Stimulated activated memory B cell treated with anti-CD40 and anti-IgM and Interleukin-4, amounts not matched to agents 10 μg/mL and 1 μg/mL and 100 μg/mL, for 72 hours (primary cell): ENCODE measurements around the gene IRF2.

ENCODE experiments used
- ATAC-seq: fragments of 150-1000 bp; cut with Tn5 transposase; 2 replicates; pipeline ENCODE4 v1.10.0; 2021
- H3K27ac Mint-ChIP-seq: one replicate; pipeline ENCODE4 v1.8.0; 2022; ENCODE audit warnings: mild to moderate bottlenecking, mixed read lengths
- H3K27me3 Mint-ChIP-seq: one replicate; pipeline ENCODE4 v1.8.0; 2022; ENCODE audit warnings: mixed read lengths
- H3K36me3 Mint-ChIP-seq: one replicate; pipeline ENCODE4 v1.8.0; 2022; ENCODE audit warnings: mixed read lengths
- H3K4me1 Mint-ChIP-seq: one replicate; pipeline ENCODE4 v1.8.0; 2022; ENCODE audit warnings: mixed read lengths
- H3K4me3 Mint-ChIP-seq: one replicate; pipeline ENCODE4 v1.8.0; 2022; ENCODE audit warnings: mild to moderate bottlenecking, moderate library complexity, mixed read lengths
- H3K9me3 Mint-ChIP-seq: one replicate; pipeline ENCODE4 v1.8.0; 2022; ENCODE audit warnings: mixed read lengths

IRF2 gene

GRCh38 chr4:184448141-184448540 lies 26.2 kb downstream of the IRF2 start:
- H3K4me3 Mint-ChIP-seq, result peak overlapping the region; percentile 21
- H3K27me3 Mint-ChIP-seq, result no peaks in the 10 kb centered on the region
- H3K27ac Mint-ChIP-seq, result peak overlapping the region; percentile 92
- H3K9me3 Mint-ChIP-seq, result no peaks in the 10 kb centered on the region
- no peak for ATAC-seq
- H3K4me1 Mint-ChIP-seq, result peaks cover 91% of the 10 kb centered on the region
- peaks cover 37% of the 10 kb centered on the region for H3K36me3 Mint-ChIP-seq

GRCh38 chr4:184447664-184448063 lies 26.7 kb downstream of the IRF2 start:
- H3K4me1 Mint-ChIP-seq, result peaks cover 93% of the 10 kb centered on the region
- H3K36me3 Mint-ChIP-seq, result peaks cover 38% of the 10 kb centered on the region
- H3K4me3 Mint-ChIP-seq, result no peak overlapping the region
- peak overlapping the region; percentile 92 for H3K27ac Mint-ChIP-seq
- ATAC-seq, result no peak
- no peaks in the 10 kb centered on the region for H3K27me3 Mint-ChIP-seq
- no peaks in the 10 kb centered on the region for H3K9me3 Mint-ChIP-seq

GRCh38 chr4:184446132-184446658 lies 28.2 kb downstream of the IRF2 start:
- peaks cover 91% of the 10 kb centered on the region for H3K4me1 Mint-ChIP-seq
- peaks cover 39% of the 10 kb centered on the region for H3K36me3 Mint-ChIP-seq
- H3K4me3 Mint-ChIP-seq, result no peak overlapping the region
- ATAC-seq, result no peak
- no peaks in the 10 kb centered on the region for H3K27me3 Mint-ChIP-seq
- H3K9me3 Mint-ChIP-seq, result no peaks in the 10 kb centered on the region
- peak overlapping the region; percentile 92 for H3K27ac Mint-ChIP-seq

- Mint-ChIP-seq H3K27me3 (no peaks in the 10 kb centered on the region), H3K4me3 (peak overlapping the region; percentile 21), H3K4me1 (peaks cover 95% of the 10 kb centered on the region), H3K9me3 (no peaks in the 10 kb centered on the region), H3K27ac (peak overlapping the region; percentile 92), H3K36me3 (peaks cover 51% of the 10 kb centered on the region)
- peak; percentile 90 for ATAC-seq
These were observed 29.4 kb downstream of the IRF2 start for GRCh38 chr4:184444953-184445309.

- ATAC-seq, result no peak
- Mint-ChIP-seq H3K27me3 (no peaks in the 10 kb centered on the region), H3K36me3 (peaks cover 53% of the 10 kb centered on the region), H3K9me3 (no peaks in the 10 kb centered on the region), H3K4me1 (peaks cover 94% of the 10 kb centered on the region), H3K4me3 (peak overlapping the region; percentile 21), H3K27ac (peak overlapping the region; percentile 92)
These were observed 30.0 kb downstream of the IRF2 start for GRCh38 chr4:184444215-184444952.

GRCh38 chr4:184443318-184443717 lies 31.0 kb downstream of the IRF2 start:
- Mint-ChIP-seq H3K4me1 (peaks cover 90% of the 10 kb centered on the region), H3K4me3 (no peak overlapping the region), H3K27ac (peak overlapping the region; percentile 6), H3K27me3 (no peaks in the 10 kb centered on the region), H3K9me3 (no peaks in the 10 kb centered on the region), H3K36me3 (peaks cover 43% of the 10 kb centered on the region)
- no peak for ATAC-seq

GRCh38 chr4:184442314-184442635 lies 32.1 kb downstream of the IRF2 start:
- no peaks in the 10 kb centered on the region for H3K27me3 Mint-ChIP-seq
- H3K9me3 Mint-ChIP-seq, result no peaks in the 10 kb centered on the region
- H3K4me3 Mint-ChIP-seq, result no peak overlapping the region
- H3K27ac Mint-ChIP-seq, result peak overlapping the region; percentile 16
- ATAC-seq, result no peak
- H3K4me1 Mint-ChIP-seq, result peaks cover 90% of the 10 kb centered on the region
- peaks cover 42% of the 10 kb centered on the region for H3K36me3 Mint-ChIP-seq

GRCh38 chr4:184441461-184442313 lies 32.7 kb downstream of the IRF2 start:
- Mint-ChIP-seq H3K4me1 (peaks cover 88% of the 10 kb centered on the region), H3K27ac (peak overlapping the region; percentile 26), H3K9me3 (no peaks in the 10 kb centered on the region), H3K4me3 (no peak overlapping the region), H3K36me3 (peaks cover 37% of the 10 kb centered on the region), H3K27me3 (no peaks in the 10 kb centered on the region)
- no peak for ATAC-seq

- peak overlapping the region; percentile 26 for H3K27ac Mint-ChIP-seq
- H3K9me3 Mint-ChIP-seq, result no peaks in the 10 kb centered on the region
- no peak overlapping the region for H3K4me3 Mint-ChIP-seq
- H3K36me3 Mint-ChIP-seq, result peaks cover 28% of the 10 kb centered on the region
- ATAC-seq, result no peak
- H3K27me3 Mint-ChIP-seq, result no peaks in the 10 kb centered on the region
- peaks cover 88% of the 10 kb centered on the region for H3K4me1 Mint-ChIP-seq
These were observed 33.6 kb downstream of the IRF2 start for GRCh38 chr4:184440595-184441358.

- H3K4me3 Mint-ChIP-seq, result no peak overlapping the region
- peak overlapping the region; percentile 26 for H3K27ac Mint-ChIP-seq
- H3K27me3 Mint-ChIP-seq, result no peaks in the 10 kb centered on the region
- H3K4me1 Mint-ChIP-seq, result peaks cover 87% of the 10 kb centered on the region
- peaks cover 25% of the 10 kb centered on the region for H3K36me3 Mint-ChIP-seq
- ATAC-seq, result no peak
- H3K9me3 Mint-ChIP-seq, result no peaks in the 10 kb centered on the region
These were observed 34.3 kb downstream of the IRF2 start for GRCh38 chr4:184439856-184440594.

GRCh38 chr4:184439386-184439785 lies 35.0 kb downstream of the IRF2 start:
- Mint-ChIP-seq H3K27ac (no peak overlapping the region), H3K36me3 (peaks cover 25% of the 10 kb centered on the region), H3K4me1 (peaks cover 81% of the 10 kb centered on the region), H3K27me3 (no peaks in the 10 kb centered on the region), H3K4me3 (no peak overlapping the region), H3K9me3 (no peaks in the 10 kb centered on the region)
- no peak for ATAC-seq

- H3K9me3 Mint-ChIP-seq, result no peaks in the 10 kb centered on the region
- no peak overlapping the region for H3K4me3 Mint-ChIP-seq
- H3K27ac Mint-ChIP-seq, result peak overlapping the region; percentile 69
- H3K4me1 Mint-ChIP-seq, result peaks cover 73% of the 10 kb centered on the region
- ATAC-seq, result no peak
- peaks cover 24% of the 10 kb centered on the region for H3K36me3 Mint-ChIP-seq
- no peaks in the 10 kb centered on the region for H3K27me3 Mint-ChIP-seq
These were observed 36.0 kb downstream of the IRF2 start for GRCh38 chr4:184438375-184438774.

GRCh38 chr4:184437565-184438265 lies 36.6 kb downstream of the IRF2 start:
- ATAC-seq, result no peak
- Mint-ChIP-seq H3K9me3 (no peaks in the 10 kb centered on the region), H3K27me3 (no peaks in the 10 kb centered on the region), H3K27ac (peak overlapping the region; percentile 69), H3K4me1 (peaks cover 75% of the 10 kb centered on the region), H3K4me3 (no peak overlapping the region), H3K36me3 (peaks cover 27% of the 10 kb centered on the region)

- H3K4me1 Mint-ChIP-seq, result peaks cover 73% of the 10 kb centered on the region
- no peaks in the 10 kb centered on the region for H3K9me3 Mint-ChIP-seq
- H3K4me3 Mint-ChIP-seq, result no peak overlapping the region
These were observed 39.8 kb downstream of the IRF2 start for GRCh38 chr4:184434501-184435066.

More at GRCh38 chr4:184434501-184435066, 39.8 kb downstream of the IRF2 start:
- Mint-ChIP-seq H3K36me3 (peaks cover 36% of the 10 kb centered on the region), H3K27me3 (no peaks in the 10 kb centered on the region), H3K27ac (peak overlapping the region; percentile 30)
- ATAC-seq, result no peak
